ENCODE data around the gene NEK1. TPM values are rescaled to one million over a fixed set of nuclear protein-coding genes. Genes with fewer than 3 reads are reported as not detected.

Gene NEK1
- total RNA-seq, 2 experiments from 2014 or later = 7.4 to 26.2 TPM

- CTCF ChIA-PET (ENCODE audit: unreplicated experiment) = no interaction called here
- DNase-seq (ENCODE audit: low spot score) = no peak
- BruUV-seq (replicated peaks) = no TSS peak
- POLR2A ChIA-PET = interaction anchor here (0.5 to 2.1 kb wide), 6 partner anchors 15 to 235 kb away, joined by 3 to 6 read pairs (median 3); no protein-coding TSS in a partner anchor
- no peaks in the 10 kb centered on the region for H3K9me3 ChIP-seq (ENCODE audit: low read length)
- H3K4me3 ChIP-seq (ENCODE audit: low read depth, low read length, poor library complexity, severe bottlenecking) = no peak overlapping the region
- peaks cover 65% of the 10 kb centered on the region for H3K36me3 ChIP-seq (ENCODE audit: insufficient read depth, low read length)
- H3K4me1 ChIP-seq (ENCODE audit: insufficient read depth, low read length, poor library complexity, severe bottlenecking) = no peaks in the 10 kb centered on the region
- H3K79me2 ChIP-seq (ENCODE audit: insufficient read depth, low read depth, low read length) = peaks cover 8% of the 10 kb centered on the region; the same call in 1 of the 2 replicates
- intact Hi-C loops (cut with micrococcal nuclease; ENCODE audit: unreplicated experiment) = no loop called here
- TF ChIP-seq EZH2phosphoT487 (IDR thresholded peaks at IDR 0.05; ENCODE audit: borderline replicate concordance, low read depth, low read length) = no peak
- TF ChIP-seq, protein P1, sequence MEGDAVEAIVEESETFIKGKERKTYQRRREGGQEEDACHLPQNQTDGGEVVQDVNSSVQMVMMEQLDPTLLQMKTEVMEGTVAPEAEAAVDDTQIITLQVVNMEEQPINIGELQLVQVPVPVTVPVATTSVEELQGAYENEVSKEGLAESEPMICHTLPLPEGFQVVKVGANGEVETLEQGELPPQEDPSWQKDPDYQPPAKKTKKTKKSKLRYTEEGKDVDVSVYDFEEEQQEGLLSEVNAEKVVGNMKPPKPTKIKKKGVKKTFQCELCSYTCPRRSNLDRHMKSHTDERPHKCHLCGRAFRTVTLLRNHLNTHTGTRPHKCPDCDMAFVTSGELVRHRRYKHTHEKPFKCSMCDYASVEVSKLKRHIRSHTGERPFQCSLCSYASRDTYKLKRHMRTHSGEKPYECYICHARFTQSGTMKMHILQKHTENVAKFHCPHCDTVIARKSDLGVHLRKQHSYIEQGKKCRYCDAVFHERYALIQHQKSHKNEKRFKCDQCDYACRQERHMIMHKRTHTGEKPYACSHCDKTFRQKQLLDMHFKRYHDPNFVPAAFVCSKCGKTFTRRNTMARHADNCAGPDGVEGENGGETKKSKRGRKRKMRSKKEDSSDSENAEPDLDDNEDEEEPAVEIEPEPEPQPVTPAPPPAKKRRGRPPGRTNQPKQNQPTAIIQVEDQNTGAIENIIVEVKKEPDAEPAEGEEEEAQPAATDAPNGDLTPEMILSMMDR (conservative IDR thresholded peaks at IDR 0.05; ENCODE audit: low read length) = no peak
- H3K9me2 ChIP-seq (ENCODE audit: insufficient read depth, low read length) = no peaks in the 10 kb centered on the region
- no peak overlapping the region for H3K4me2 ChIP-seq (ENCODE audit: low read length)
- H2AFZ ChIP-seq (ENCODE audit: low read length) = no peak overlapping the region
- no peak overlapping the region for H3K27ac ChIP-seq (ENCODE audit: low read depth, low read length, poor library complexity, severe bottlenecking)
- H4K20me1 ChIP-seq (ENCODE audit: insufficient read depth, low read length) = no peaks in the 10 kb centered on the region
These were observed 33.2 kb upstream of the NEK1 start for GRCh38 chr4:169645627-169646026.

DNA sequence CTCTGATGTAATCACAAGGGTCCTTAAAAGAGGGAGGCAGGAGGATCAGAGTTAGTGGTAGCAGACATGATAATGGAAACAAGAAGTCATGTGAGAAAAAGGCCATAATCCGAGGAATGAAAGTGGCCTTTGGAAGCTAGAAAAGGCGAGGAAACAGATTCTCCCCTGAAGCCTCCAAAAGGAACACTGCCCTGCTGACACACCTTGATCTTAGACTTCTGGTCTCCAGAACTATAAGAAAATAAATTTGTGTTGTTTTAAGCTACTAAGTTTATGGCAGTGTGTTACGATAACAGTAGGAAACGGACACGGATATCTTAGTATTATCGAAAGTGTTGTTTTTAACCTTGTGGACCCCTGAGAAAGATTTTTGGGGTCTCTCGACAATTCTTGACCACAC lies 32.4 kb upstream of the NEK1 start:
- H3K4me1 ChIP-seq (ENCODE audit: insufficient read depth, low read length, poor library complexity, severe bottlenecking) = no peaks in the 10 kb centered on the region
- ChIA-PET CTCF (ENCODE audit: unreplicated experiment) (no interaction called here), POLR2A (interaction anchor here (0.5 to 2.1 kb wide), 4 partner anchors 17 to 234 kb away, joined by 3 to 6 read pairs (median 3); no protein-coding TSS in a partner anchor)
- no peak overlapping the region for H3K27ac ChIP-seq (ENCODE audit: low read depth, low read length, poor library complexity, severe bottlenecking)
- H3K4me2 ChIP-seq (ENCODE audit: low read length) = no peak overlapping the region
- no peak overlapping the region for H2AFZ ChIP-seq (ENCODE audit: low read length)
- no peak overlapping the region for H3K4me3 ChIP-seq (ENCODE audit: low read depth, low read length, poor library complexity, severe bottlenecking)
- 0 out of 2 replicates have a peak, but pooled peaks cover under 1% of the 10 kb centered on the region for H3K79me2 ChIP-seq (ENCODE audit: insufficient read depth, low read depth, low read length)
- no peaks in the 10 kb centered on the region for H3K9me2 ChIP-seq (ENCODE audit: insufficient read depth, low read length)
- H3K9me3 ChIP-seq (ENCODE audit: low read length) = no peaks in the 10 kb centered on the region
- BruUV-seq (replicated peaks) = no TSS peak
- intact Hi-C loops (cut with micrococcal nuclease; ENCODE audit: unreplicated experiment) = no loop called here
- no peaks in the 10 kb centered on the region for H4K20me1 ChIP-seq (ENCODE audit: insufficient read depth, low read length)
- H3K36me3 ChIP-seq (ENCODE audit: insufficient read depth, low read length) = peaks cover 67% of the 10 kb centered on the region
- no peak for DNase-seq (ENCODE audit: low spot score)
- TF ChIP-seq EZH2phosphoT487 (IDR thresholded peaks at IDR 0.05; ENCODE audit: borderline replicate concordance, low read depth, low read length) = no peak
- TF ChIP-seq, protein P1 (conservative IDR thresholded peaks at IDR 0.05; ENCODE audit: low read length) = no peak

DNA sequence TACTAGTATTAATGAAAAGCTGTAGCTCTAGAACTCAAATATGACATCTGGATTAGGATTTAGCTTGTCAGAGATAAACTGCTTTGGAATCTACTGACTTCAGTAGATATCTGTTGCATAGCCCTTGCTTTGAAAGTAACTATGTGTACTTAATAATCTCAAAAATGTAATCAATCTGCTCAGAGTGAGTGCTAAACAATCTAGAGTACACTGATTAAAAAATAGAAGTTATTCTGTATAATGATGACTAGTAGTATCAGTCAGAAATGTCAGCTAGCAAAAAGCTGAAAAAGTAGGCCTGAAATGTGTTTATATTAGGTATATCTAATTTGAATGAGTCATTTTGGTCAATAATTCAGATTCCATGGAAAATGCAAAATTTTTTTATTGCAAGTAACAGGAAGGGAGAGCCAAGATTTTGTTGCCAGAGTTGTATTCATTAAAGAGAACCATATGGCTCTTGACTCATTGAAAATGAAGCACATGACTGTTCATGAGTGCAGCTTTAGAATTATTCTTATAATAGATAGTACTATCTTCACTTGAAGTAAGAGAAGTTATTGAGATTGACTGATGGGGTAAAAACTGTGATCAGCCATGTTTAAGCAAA lies 28.0 kb upstream of the NEK1 start:
- DNase-seq (ENCODE audit: low spot score) = no peak
- intact Hi-C loops (cut with micrococcal nuclease; ENCODE audit: unreplicated experiment) = no loop called here
- Histone ChIP-seq H3K9me2 (ENCODE audit: insufficient read depth, low read length) (no peaks in the 10 kb centered on the region), H2AFZ (ENCODE audit: low read length) (no peak overlapping the region), H3K4me1 (ENCODE audit: insufficient read depth, low read length, poor library complexity, severe bottlenecking) (no peaks in the 10 kb centered on the region), H4K20me1 (ENCODE audit: insufficient read depth, low read length) (no peaks in the 10 kb centered on the region), H3K36me3 (ENCODE audit: insufficient read depth, low read length) (peaks cover 90% of the 10 kb centered on the region), H3K4me2 (ENCODE audit: low read length) (no peak overlapping the region), H3K9me3 (ENCODE audit: low read length) (no peaks in the 10 kb centered on the region), H3K4me3 (ENCODE audit: low read depth, low read length, poor library complexity, severe bottlenecking) (no peak overlapping the region), H3K79me2 (ENCODE audit: insufficient read depth, low read depth, low read length) (no peaks in the 10 kb centered on the region; the same call in 1 of the 2 replicates), H3K27ac (ENCODE audit: low read depth, low read length, poor library complexity, severe bottlenecking) (no peak overlapping the region)
- CTCF ChIA-PET (ENCODE audit: unreplicated experiment) = no interaction called here
- BruUV-seq (replicated peaks) = no TSS peak
- no peak for TF ChIP-seq EZH2phosphoT487 (IDR thresholded peaks at IDR 0.05; ENCODE audit: borderline replicate concordance, low read depth, low read length)
- TF ChIP-seq, protein P1 (conservative IDR thresholded peaks at IDR 0.05; ENCODE audit: low read length) = no peak
- POLR2A ChIA-PET = interaction anchor here (0.5 to 4.5 kb wide), 4 partner anchors 12 to 250 kb away, joined by 3 to 17 read pairs (median 3); no protein-coding TSS in a partner anchor
